Mucosa of descending colon (tissue), 3 donors: ENCODE results near the gene SHLD2. TPM values are rescaled to one million over a fixed set of nuclear protein-coding genes. Genes with fewer than 3 reads are reported as not detected.
A peak's percentile ranks its signal among the peaks of the same experiment; 100 is the strongest.

Experiments used
- ATAC-seq: fragments of 200-7000 bp; cut with Tn5 transposase; one replicate; pipeline ENCODE4 v1.9.1; 2020; ENCODE audit warnings: mild to moderate bottlenecking, moderate library complexity
- DNase-seq, 3 donors: peaks; one replicate each; pipeline ENCODE4 v3.0.0-alpha.2; 2020
- H3K36me3 ChIP-seq: fragments of 200-600 bp; one replicate; pipeline ENCODE4 v1.8.0; 2021; ENCODE audit warnings: low read depth, mild to moderate bottlenecking
- H3K4me1 ChIP-seq: fragments of 200-600 bp; one replicate; pipeline ENCODE4 v1.8.0; 2021; ENCODE audit warnings: low read depth, mild to moderate bottlenecking
- H3K4me3 ChIP-seq: fragments of 200-600 bp; one replicate; pipeline ENCODE4 v1.8.0; 2021; ENCODE audit warnings: mild to moderate bottlenecking
- H3K9me3 ChIP-seq: fragments of 200-600 bp; one replicate; pipeline ENCODE4 v1.8.0; 2021; ENCODE audit warnings: mild to moderate bottlenecking
- CTCF ChIP-seq: fragments of 200-600 bp; IDR thresholded peaks from one replicate; pipeline ENCODE4 v1.8.0; 2022; ENCODE audit warnings: antibody characterized with exemption, mild to moderate bottlenecking
- intact Hi-C, 2 donors: fragments of 100-400 bp; cut with DNase I in 1 of 2; cut with micrococcal nuclease in 1 of 2; formaldehyde crosslinking; loops; one replicate each; pipeline versions ENCODE4 v1.11.0 to v1.11.1; 2022; cut with DNase I, micrococcal nuclease
- long read RNA-seq, 2 donors: library from polyadenylated mRNA; unstranded; transcript quantifications; one replicate each; pipeline ENCODE4 v2.0.0, GENCODE V29; 2019 to 2021
- total RNA-seq, 3 donors: library from RNA; stranded (reverse); fragmentation: NEBNext Ultra II Directional in 2 of 3; extraction: Animal tissue kit (Norgen Biotek cat#: 25700) in 2 of 3; gene quantifications; one replicate each; pipeline versions ENCODE4 v1.2.1 to v1.2.4, GENCODE V29; 2021 to 2023
- donor health status: DM: no; HTN: no; CAD: no; lungs with moderate emphysema.
- donor health status: DM: no; HTN: no; CAD: no.
- donor health status: DM: no; HTN: yes; CAD: no.

Gene SHLD2
- 10 to 100 TPM; 28.0 to 32.2 (median 28.7) TPM for total RNA-seq
- long read RNA-seq, donor 1, transcript SHLD2-202 (10 exons, 3,614 nt) = major isoform, 5 of 16 reads
- long read RNA-seq, donor 1, partial matches to known transcripts = 1 of 16 reads
- long read RNA-seq, donor 1, other reads (novel, unspliced or antisense) = 8 of 16 reads
- long read RNA-seq, donor 2, partial matches to known transcripts = 5 of 11 reads
- long read RNA-seq, donor 2, other reads (novel, unspliced or antisense) = 4 of 11 reads

DNA sequence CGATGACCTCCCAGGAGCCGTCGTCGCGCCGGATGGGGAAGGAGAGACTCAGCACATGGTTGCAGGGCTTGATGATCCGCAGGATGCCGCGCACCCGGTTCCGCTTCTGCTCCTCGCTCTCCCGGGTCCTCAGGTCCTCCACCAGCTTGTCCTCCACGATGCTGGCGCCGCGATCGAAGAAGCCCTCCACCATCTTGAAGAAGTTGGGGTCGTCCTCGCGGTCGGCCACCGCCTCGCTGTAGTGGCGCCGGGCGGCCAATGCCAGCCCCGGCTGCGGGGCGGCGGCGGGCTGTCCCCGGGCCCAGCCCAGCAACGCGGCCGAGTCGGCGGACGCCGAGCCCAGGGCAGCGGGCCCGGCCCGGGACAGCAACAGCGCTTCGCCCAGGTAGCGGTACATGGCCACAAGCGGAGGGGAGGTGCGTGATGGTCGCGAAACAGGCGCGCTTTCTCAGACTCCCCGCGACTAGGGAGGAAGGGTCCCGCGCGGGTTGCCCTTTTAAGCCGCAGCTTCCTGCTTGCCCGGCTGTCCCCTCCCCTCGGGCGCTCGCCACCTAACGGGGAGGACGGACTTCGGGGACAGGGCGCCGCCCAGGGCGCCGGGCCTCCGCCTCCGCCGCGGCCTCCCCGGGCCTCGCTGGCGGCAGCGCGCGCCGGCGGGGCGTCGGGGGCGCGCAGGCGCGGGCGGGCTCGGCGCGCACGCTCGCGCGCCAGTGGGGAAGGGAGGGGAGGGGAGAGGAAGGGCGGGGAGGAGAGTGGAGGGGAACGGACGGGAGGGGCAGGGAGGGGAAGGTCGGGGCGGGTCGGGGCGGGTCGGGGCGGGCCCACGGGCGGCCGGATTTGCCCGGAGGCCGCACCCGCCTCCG, at the start of gene SHLD2, which contains the start of gene GLUD1:
Gene SHLD2 (plus strand): TSS at position 834 of the 863 bp plus-strand sequence. CDS start 56,149 bp downstream, outside the sequence.
Gene GLUD1 (minus strand): TSS at position 471 of the 863 bp plus-strand sequence. CDS start 74 bp downstream, at position 397.
- peak; percentile 93 to 98 (median 96) for DNase-seq
- no peaks in the 10 kb centered on the region for H3K9me3 ChIP-seq
- peak within 1 kb of the TSS; percentile 70 for H3K4me3 ChIP-seq
- no peak for TF ChIP-seq CTCF
- peaks cover 17% of the 10 kb centered on the region for H3K4me1 ChIP-seq
- ATAC-seq = peak; percentile 77
- intact Hi-C loops = no loop called here
- no peaks in the 10 kb centered on the region for H3K36me3 ChIP-seq

DNA sequence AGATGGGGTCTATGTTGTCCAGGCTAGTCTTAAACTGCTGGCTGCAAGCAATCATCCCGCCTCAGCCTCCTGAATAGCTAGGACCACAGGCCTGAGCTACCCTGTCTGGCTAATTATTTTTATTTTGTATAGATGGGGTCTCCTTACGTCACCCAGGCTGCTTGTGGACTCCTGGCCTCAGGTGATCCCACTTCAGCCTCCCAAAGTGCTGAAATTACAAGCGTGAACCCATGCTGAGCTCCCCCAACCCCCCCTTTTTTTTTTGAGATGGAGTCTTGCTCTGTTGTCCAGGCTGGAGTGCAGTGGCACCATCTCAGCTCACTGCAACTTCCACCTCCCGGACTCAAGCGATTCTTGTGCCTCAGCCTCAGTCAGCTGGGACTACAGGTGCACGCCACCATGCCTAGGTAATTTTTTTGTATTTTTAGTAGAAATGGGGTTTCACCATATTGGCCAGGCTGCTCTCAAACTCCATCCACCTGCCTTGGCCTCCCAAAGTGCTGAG, 49.5 kb upstream of the SHLD2 start:
- Histone ChIP-seq H3K36me3 (no peaks in the 10 kb centered on the region), H3K9me3 (no peaks in the 10 kb centered on the region), H3K4me3 (no peak overlapping the region), H3K4me1 (no peaks in the 10 kb centered on the region)
- no peak for TF ChIP-seq CTCF
- intact Hi-C loops = no loop called here
- no peak for DNase-seq
- ATAC-seq = no peak

DNA sequence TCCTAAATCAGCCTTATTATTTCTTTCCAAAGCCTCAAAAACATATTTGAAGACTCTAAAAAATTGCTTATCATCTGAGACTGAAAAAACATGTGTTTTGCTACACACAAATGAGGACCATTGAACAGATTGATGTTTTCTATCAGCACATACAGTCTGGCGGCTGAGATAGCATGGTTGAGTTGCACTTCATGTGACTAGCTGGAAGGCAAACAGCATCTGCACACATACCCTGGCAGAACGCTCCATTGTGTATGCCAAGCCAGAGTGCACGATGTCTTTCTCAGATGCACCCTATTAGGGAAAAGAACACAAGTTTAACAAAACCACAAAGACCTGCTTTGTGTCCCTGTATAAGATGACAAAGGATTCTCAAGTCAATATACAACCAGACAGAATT, 41.9 kb upstream of the SHLD2 start:
- no peak overlapping the region for H3K4me3 ChIP-seq
- no peak for TF ChIP-seq CTCF
- H3K9me3 ChIP-seq = no peaks in the 10 kb centered on the region
- peaks cover 13% of the 10 kb centered on the region for H3K36me3 ChIP-seq
- H3K4me1 ChIP-seq = no peaks in the 10 kb centered on the region
- intact Hi-C loops = no loop called here
- DNase-seq (no peak), ATAC-seq (no peak)

- intact Hi-C loops = no loop called here
- peaks cover 14% of the 10 kb centered on the region for H3K36me3 ChIP-seq
- no peak for ATAC-seq
- DNase-seq = no peak
- no peaks in the 10 kb centered on the region for H3K9me3 ChIP-seq
- no peak overlapping the region for H3K4me3 ChIP-seq
- no peaks in the 10 kb centered on the region for H3K4me1 ChIP-seq
- TF ChIP-seq CTCF = no peak
These were observed 41.3 kb upstream of the SHLD2 start for GRCh38 chr10:87053577-87054181.

- Histone ChIP-seq H3K9me3 (no peaks in the 10 kb centered on the region), H3K36me3 (peaks cover 14% of the 10 kb centered on the region), H3K4me3 (no peak overlapping the region), H3K4me1 (no peaks in the 10 kb centered on the region)
- intact Hi-C loops = no loop called here
- ATAC-seq (peak; percentile 19), DNase-seq (no peak)
- TF ChIP-seq CTCF = no peak
These were observed 40.4 kb upstream of the SHLD2 start for GRCh38 chr10:87054373-87055295.
